ENCODE results near the gene EIF3J.

DNA sequence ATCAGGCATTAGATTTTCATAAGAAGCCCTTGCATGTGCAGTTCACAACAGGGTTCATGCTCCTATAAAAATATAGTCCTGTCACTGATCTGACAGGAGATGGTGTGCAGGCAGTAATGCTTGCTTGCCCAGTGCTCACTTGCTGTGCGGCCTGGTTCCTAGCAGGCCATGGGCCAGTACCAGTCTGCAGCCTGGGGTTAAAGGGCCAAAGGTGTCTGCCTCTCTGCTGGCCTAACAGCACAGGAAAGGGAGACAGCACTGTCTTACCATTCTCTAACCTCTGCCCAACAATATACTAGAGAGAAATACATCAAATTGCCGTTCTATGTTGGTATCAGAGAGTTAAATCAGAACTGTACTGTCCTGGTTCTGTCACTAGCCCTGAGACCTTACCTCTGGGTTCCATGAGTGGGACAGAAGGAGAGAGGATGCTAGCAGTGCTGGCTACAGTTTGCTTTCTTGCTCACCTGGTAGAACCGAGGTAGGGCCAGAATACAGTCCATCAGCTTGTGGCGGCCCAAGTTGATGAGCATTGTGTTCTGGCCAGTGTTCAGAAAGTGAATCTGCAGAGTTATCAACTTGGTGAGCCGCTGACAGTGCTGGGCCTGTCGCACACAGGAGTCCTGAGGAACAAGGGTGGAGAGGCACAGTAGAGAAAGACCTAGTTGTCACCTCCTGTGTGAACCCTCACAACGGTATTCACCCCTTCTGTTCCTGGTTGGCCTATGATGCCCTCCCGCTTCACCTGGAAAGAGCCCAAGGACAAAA is 28.6 kb downstream of the EIF3J start:
- TF ChIP-seq, protein P1, sequence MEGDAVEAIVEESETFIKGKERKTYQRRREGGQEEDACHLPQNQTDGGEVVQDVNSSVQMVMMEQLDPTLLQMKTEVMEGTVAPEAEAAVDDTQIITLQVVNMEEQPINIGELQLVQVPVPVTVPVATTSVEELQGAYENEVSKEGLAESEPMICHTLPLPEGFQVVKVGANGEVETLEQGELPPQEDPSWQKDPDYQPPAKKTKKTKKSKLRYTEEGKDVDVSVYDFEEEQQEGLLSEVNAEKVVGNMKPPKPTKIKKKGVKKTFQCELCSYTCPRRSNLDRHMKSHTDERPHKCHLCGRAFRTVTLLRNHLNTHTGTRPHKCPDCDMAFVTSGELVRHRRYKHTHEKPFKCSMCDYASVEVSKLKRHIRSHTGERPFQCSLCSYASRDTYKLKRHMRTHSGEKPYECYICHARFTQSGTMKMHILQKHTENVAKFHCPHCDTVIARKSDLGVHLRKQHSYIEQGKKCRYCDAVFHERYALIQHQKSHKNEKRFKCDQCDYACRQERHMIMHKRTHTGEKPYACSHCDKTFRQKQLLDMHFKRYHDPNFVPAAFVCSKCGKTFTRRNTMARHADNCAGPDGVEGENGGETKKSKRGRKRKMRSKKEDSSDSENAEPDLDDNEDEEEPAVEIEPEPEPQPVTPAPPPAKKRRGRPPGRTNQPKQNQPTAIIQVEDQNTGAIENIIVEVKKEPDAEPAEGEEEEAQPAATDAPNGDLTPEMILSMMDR (IDR thresholded peaks at IDR 0.05): no peak
- no peak for TF ChIP-seq POLR2A (IDR thresholded peaks at IDR 0.05)
